HEK293T (cell line): ENCODE measurements around the gene CASKIN2.

Experiments
- ARNT ChIP-seq: fragments of 450-650 bp; IDR thresholded peaks from 2 replicates; pipeline ENCODE4 v1.6.1; 2017; ENCODE audit warnings: mild to moderate bottlenecking
- BHLHE40 ChIP-seq: fragments of 450-650 bp; IDR thresholded peaks from 2 replicates; pipeline ENCODE4 v1.6.1; 2016; ENCODE audit warnings: mild to moderate bottlenecking, moderate library complexity, borderline replicate concordance
- ELF4 ChIP-seq: fragments of 450-650 bp; IDR thresholded peaks from 2 replicates; pipeline ENCODE4 v1.6.1; 2017; ENCODE audit warnings: antibody characterized with exemption
- FOXA1 ChIP-seq: fragments of 450-650 bp; IDR thresholded peaks from 2 replicates; pipeline ENCODE4 v1.6.1; 2016; ENCODE audit warnings: mild to moderate bottlenecking
- FOXK2 ChIP-seq: fragments of 450-650 bp; IDR thresholded peaks from 2 replicates; pipeline ENCODE4 v1.6.1; 2016; ENCODE audit warnings: mild to moderate bottlenecking
- NFRKB ChIP-seq: fragments of 450-650 bp; IDR thresholded peaks from 2 replicates; pipeline ENCODE4 v1.6.1; 2016; ENCODE audit warnings: mild to moderate bottlenecking, moderate library complexity
- SP1 ChIP-seq: fragments of 450-650 bp; IDR thresholded peaks from 2 replicates; pipeline ENCODE4 v1.6.1; 2017
- ZNF384 ChIP-seq: fragments of 450-650 bp; IDR thresholded peaks from 2 replicates; pipeline ENCODE4 v1.6.1; 2016

GRCh38 chr17:75468779-75469373 is 46.5 kb downstream of the CASKIN2 start:
- TF ChIP-seq ZNF384 (no peak), FOXA1 (no peak), FOXK2 (no peak), ELF4 (no peak), SP1 (no peak), BHLHE40 (no peak), NFRKB (no peak), ARNT (no peak)
